ENCODE results near the gene KREMEN1. TPM values are rescaled to one million over a fixed set of nuclear protein-coding genes. Genes with fewer than 3 reads are reported as not detected.

Gene KREMEN1
- total RNA-seq, 2 donors from 2014 or later, result 39.7 to 44.7 TPM

DNA sequence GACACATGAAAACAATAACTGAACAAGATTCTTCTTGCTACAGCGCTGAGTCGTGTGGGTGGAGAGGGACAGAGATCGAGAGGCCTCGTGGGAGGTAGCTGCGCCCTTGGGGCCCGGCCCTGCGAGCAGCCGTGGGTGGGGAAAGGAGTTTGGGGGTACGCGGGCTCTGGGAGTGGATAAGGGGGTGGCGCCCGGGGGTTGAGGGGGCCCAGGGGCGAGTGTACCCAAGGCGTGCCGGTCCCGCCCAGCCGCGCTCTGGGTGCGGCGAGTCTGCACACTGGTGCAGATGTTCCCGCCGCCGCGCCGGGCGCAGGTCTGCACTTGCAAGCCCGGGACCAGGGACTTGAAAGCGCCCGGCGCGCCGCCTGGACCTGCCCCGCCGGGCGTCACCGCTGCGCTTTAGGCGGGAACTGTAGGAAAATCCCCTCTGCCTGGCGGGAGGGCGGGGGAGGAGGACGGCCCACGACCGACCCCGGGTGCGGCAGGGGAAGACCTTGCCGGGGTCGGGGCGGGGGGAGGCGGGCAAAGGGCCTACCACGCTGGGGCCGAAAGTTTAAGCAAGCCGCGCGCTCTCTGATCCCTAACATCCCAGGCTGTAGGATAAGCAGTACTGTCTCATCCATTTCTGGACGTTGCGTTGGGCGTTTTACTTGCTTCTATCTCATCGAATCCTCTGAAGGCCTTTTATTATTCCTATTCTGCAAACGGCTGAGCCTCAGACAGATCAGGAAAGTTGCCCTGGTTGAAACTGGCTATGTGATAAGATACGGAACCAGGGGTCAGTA, 1.4 kb upstream of the KREMEN1 start:
- no peak for DNase-seq (ENCODE audit: low spot score)
- no peaks in the 10 kb centered on the region for H3K9me3 ChIP-seq
- no peaks in the 10 kb centered on the region for H3K36me3 ChIP-seq
- H3K27me3 ChIP-seq, result no peaks in the 10 kb centered on the region
- H3K27ac ChIP-seq, result no peak overlapping the region
- H3K4me3 ChIP-seq, result peak overlapping the region; percentile 19 to 71
- H3K4me1 ChIP-seq, result peaks cover 0 to 38% of the 10 kb centered on the region in 2 donors
- TF ChIP-seq, protein P1, sequence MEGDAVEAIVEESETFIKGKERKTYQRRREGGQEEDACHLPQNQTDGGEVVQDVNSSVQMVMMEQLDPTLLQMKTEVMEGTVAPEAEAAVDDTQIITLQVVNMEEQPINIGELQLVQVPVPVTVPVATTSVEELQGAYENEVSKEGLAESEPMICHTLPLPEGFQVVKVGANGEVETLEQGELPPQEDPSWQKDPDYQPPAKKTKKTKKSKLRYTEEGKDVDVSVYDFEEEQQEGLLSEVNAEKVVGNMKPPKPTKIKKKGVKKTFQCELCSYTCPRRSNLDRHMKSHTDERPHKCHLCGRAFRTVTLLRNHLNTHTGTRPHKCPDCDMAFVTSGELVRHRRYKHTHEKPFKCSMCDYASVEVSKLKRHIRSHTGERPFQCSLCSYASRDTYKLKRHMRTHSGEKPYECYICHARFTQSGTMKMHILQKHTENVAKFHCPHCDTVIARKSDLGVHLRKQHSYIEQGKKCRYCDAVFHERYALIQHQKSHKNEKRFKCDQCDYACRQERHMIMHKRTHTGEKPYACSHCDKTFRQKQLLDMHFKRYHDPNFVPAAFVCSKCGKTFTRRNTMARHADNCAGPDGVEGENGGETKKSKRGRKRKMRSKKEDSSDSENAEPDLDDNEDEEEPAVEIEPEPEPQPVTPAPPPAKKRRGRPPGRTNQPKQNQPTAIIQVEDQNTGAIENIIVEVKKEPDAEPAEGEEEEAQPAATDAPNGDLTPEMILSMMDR (IDR thresholded peaks at IDR 0.05), result no peak

DNA sequence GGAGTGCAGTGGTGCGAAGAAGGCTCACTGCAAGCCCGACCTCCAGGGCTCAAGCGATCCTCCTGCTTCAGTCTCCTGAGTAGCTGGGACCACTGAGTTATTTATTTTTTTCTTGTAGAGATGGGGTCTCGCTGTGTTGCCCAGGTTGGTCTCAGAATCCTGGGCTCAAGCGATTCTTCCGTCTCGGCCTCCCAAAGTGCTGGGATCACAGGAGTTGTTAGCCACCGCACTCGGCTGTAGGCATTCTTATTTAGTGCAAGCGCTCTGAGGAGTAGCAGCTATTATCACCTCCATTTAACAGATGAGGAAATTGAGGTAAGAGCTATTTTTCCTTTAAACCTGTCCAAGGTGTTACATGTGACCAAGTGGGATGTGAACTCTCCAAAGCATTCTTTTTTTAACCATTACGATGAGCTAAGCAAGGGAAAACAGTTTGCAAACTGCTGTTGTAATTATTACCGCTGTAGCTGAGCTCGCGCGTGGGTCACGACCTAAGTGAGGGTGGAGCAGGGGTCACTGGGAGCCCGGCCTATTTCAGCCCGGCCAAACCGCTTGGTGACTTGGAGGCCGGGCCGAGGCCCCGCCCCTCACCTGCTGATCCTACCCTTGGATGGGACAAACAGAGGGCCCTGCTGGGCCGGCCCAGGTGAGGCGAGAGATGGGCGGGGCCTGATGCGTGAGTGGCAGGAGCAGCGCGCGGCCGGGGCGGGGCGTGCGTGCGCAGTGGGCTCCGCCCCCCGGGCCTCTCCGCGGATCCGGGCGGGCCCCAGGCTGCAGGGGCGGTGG, 449 bp upstream of the KREMEN1 start:
- H3K27ac ChIP-seq, result no peak overlapping the region
- H3K4me1 ChIP-seq, result peaks cover 0 to 38% of the 10 kb centered on the region in 2 donors
- no peaks in the 10 kb centered on the region for H3K27me3 ChIP-seq
- TF ChIP-seq, protein P1 (IDR thresholded peaks at IDR 0.05), result no peak
- no peaks in the 10 kb centered on the region for H3K9me3 ChIP-seq
- peak; percentile 80 for DNase-seq (ENCODE audit: low spot score)
- no peaks in the 10 kb centered on the region for H3K36me3 ChIP-seq
- H3K4me3 ChIP-seq, result peak overlapping the region; percentile 71 to 78

DNA sequence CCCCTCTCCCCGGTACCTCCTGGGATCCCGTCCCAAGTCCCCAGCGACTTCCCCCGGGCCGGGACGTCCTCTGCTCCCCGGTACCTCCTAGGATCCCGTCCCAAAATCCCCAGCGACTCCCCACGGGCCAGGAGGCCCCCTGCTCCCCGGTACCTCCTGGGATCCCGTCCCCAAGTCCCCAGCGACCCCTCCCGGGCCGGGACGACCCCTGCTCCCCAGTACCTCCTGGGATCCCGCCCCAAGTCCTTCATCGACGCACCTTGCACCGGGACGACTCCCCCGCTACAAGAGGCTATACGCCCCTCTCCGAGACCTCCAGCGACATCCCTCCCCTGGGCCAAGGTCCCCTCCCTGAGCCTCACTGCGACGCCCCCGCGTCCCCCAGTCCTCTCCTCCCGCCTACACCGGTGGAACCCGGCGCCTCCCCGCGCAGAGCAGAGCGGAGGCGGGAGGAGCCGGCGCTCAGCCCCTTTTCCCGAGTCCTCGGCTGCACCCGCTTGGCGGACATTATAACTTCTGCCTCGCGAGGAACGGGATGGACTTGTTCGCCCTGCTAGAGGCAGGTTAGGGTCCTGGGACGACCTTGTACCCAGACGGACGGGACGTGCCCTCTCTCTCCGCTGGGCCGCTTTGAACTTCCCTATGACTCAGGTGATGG, 912 bp downstream of the KREMEN1 start:
- H3K27ac ChIP-seq, result peak overlapping the region; percentile 76 to 81
- DNase-seq (ENCODE audit: low spot score), result no peak
- H3K27me3 ChIP-seq, result no peaks in the 10 kb centered on the region
- peaks cover 0 to 43% of the 10 kb centered on the region in 2 donors for H3K4me1 ChIP-seq
- H3K4me3 ChIP-seq, result peak overlapping the region; percentile 71 to 78
- TF ChIP-seq, protein P1 (IDR thresholded peaks at IDR 0.05), result no peak
- H3K36me3 ChIP-seq, result no peaks in the 10 kb centered on the region
- H3K9me3 ChIP-seq, result no peaks in the 10 kb centered on the region

DNA sequence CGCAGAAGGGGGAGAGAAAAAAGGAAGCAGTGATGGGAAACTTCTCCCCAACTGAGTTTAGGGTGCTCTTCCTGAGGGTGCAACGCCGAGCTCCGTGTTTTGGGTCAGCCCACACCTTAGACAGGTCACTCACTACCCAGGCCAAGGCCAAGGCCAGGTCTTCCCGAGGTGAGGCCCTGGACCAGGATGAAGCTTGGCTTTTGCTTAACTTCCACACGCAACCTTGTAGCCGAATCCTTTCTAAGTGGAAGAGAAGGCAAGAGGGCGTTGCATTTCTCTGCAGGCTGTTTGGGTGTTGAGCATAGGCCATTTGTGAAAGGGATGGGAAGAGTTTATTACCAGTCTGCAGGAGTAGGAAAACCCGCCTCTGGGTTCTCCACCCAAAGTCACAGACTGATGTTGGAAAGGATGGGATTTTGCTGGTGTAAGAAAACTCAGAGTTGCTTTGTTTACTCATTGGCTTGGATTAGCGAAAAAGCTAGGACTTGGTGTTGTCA, 1.5 kb downstream of the KREMEN1 start:
- no peaks in the 10 kb centered on the region for H3K27me3 ChIP-seq
- TF ChIP-seq, protein P1 (IDR thresholded peaks at IDR 0.05), result no peak
- peaks cover 0 to 49% of the 10 kb centered on the region in 2 donors for H3K4me1 ChIP-seq
- peak overlapping the region; percentile 76 to 81 for H3K27ac ChIP-seq
- H3K9me3 ChIP-seq, result no peaks in the 10 kb centered on the region
- no peaks in the 10 kb centered on the region for H3K36me3 ChIP-seq
- peak overlapping the region; percentile 71 to 78 for H3K4me3 ChIP-seq
- no peak for DNase-seq (ENCODE audit: low spot score)

DNA sequence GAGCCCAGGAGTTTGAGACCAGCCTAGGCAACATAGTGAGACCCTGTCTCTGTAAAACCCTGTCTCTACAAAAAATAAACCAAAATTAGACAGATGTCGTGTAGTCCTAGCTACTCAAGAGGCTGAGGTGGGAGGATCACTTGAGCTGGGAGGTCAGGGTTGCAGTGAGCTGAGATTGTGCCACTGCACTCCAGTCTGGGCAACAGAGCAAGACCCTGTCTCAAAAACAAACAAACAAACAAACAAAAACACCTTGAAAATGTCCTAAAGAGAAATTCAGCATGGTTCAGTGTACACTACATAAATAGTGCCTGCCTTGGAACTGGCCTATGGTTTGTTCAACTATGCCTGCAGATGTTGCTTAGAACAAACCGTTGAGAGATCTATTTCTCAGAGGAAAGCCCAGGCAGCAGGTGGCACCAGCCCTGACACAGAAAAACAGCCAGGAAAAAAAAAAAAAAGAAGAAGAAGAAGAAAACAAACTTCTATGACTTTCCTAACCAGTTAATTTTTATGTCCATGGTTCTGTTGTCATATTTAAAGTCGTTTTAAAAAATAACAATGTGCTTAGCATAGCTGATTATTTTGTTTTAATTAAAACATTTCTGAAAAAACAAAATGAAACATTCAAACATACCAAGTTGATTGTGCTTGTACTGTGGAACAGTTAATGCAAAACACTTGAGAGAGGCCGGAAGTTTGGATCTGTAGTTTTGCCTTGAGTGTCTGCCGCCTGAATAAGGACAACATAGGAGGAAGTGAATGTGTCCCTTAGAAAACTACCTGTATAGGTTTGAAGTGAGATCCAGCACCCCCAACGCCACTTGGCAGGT, 5.4 kb downstream of the KREMEN1 start:
- Histone ChIP-seq H3K4me1 (peaks cover 0 to 62% of the 10 kb centered on the region in 2 donors), H3K4me3 (no peak overlapping the region), H3K27ac (peak overlapping the region; percentile 43 to 53), H3K36me3 (no peaks in the 10 kb centered on the region), H3K27me3 (no peaks in the 10 kb centered on the region), H3K9me3 (no peaks in the 10 kb centered on the region)
- TF ChIP-seq, protein P1 (IDR thresholded peaks at IDR 0.05), result no peak
- no peak for DNase-seq (ENCODE audit: low spot score)

Data from right atrium auricular region (tissue), 2 donors.